ENCODE measurements around the gene DRC3.

- TF ChIP-seq CTCF (optimal IDR thresholded peaks at IDR 0.05 in 1 of 3, IDR thresholded peaks at IDR 0.05 in 1 of 3, conservative IDR thresholded peaks at IDR 0.05 in 1 of 3; ENCODE audit: extremely low read depth in 1 of 3, insufficient read depth in 2 of 3, low read length in 3 of 3) (no peak), EZH2 (IDR thresholded peaks at IDR 0.05; ENCODE audit: low read length) (no peak)
Observed at GRCh38 chr17:18028952-18029540, 56.4 kb downstream of the DRC3 start.
